ENCODE results near the gene SRSF1. TPM values are rescaled to one million over a fixed set of nuclear protein-coding genes. Genes with fewer than 3 reads are reported as not detected.

The SRSF1 gene
- total RNA-seq, 1 experiment from 2014 or later = 434 TPM

GRCh38 chr17:58046239-58047094, 39.4 kb upstream of the SRSF1 start:
- Histone ChIP-seq H3K27me3 (ENCODE audit: insufficient read depth, low read length) (no peaks in the 10 kb centered on the region), H3K36me3 (ENCODE audit: control insufficient read depth in 1 of 2, insufficient read depth in 2 of 2, low read length in 2 of 2) (no peaks in the 10 kb centered on the region), H3K27ac (ENCODE audit: low read depth, low read length) (no peak overlapping the region), H3K9me2 (ENCODE audit: insufficient read depth) (no peaks in the 10 kb centered on the region), H2AFZ (ENCODE audit: low read depth, low read length, poor library complexity, severe bottlenecking) (no peak overlapping the region), H3K9me3 (ENCODE audit: control insufficient read depth in 1 of 2, insufficient read depth in 1 of 2, low read depth in 1 of 2, low read length in 2 of 2) (no peaks in the 10 kb centered on the region), H4K20me1 (ENCODE audit: insufficient read depth) (no peaks in the 10 kb centered on the region), H3K4me1 (ENCODE audit: control insufficient read depth in 1 of 2, insufficient read depth in 2 of 2, low read length in 2 of 2) (no peaks in the 10 kb centered on the region), H3K4me3 (replicated peaks in 1 of 2; ENCODE audit: low read depth in 1 of 2, low read length in 2 of 2) (no peak overlapping the region), H3K4me2 (ENCODE audit: low read length) (no peak overlapping the region), H3K79me2 (ENCODE audit: insufficient read depth, low read length) (no peaks in the 10 kb centered on the region), H3K9ac (ENCODE audit: low read length) (no peak overlapping the region)
- no TSS peak for BruUV-seq (replicated peaks)
- ATAC-seq = no peak; the same call in 1 of the 2 replicates
- TF ChIP-seq EGR1 (IDR thresholded peaks at IDR 0.05; ENCODE audit: low read depth) (no peak), REST (IDR thresholded peaks at IDR 0.05; ENCODE audit: low read depth) (no peak), EZH2phosphoT487 (IDR thresholded peaks at IDR 0.05; ENCODE audit: borderline replicate concordance) (no peak), TCF7L2 (IDR thresholded peaks at IDR 0.05; ENCODE audit: borderline replicate concordance, extremely low read depth, insufficient read depth, insufficient read length) (no peak), MAX (IDR thresholded peaks at IDR 0.05) (no peak), FOSL1 (IDR thresholded peaks at IDR 0.05; ENCODE audit: low read depth) (no peak), POLR2A (IDR thresholded peaks at IDR 0.05; ENCODE audit: borderline replicate concordance, extremely low read depth, insufficient read depth, insufficient read length) (no peak), YY1 (IDR thresholded peaks at IDR 0.05; ENCODE audit: extremely low read depth, insufficient replicate concordance, low read depth, low read length) (no peak), ZFX (IDR thresholded peaks at IDR 0.05) (no peak), ZBTB33 (IDR thresholded peaks at IDR 0.05; ENCODE audit: extremely low read depth, insufficient replicate concordance, low read length) (no peak), SP1 (IDR thresholded peaks at IDR 0.05; ENCODE audit: low read depth) (no peak), CBX3 (IDR thresholded peaks at IDR 0.05; ENCODE audit: low read depth) (no peak), ELF1 (IDR thresholded peaks at IDR 0.05; ENCODE audit: borderline replicate concordance, low read depth) (no peak), CEBPB (IDR thresholded peaks at IDR 0.05; ENCODE audit: low read depth) (no peak), SRF (IDR thresholded peaks at IDR 0.05; ENCODE audit: low read depth) (no peak), ZNF274 (IDR thresholded peaks at IDR 0.05; ENCODE audit: low read depth, low read length) (no peak), JUND (IDR thresholded peaks at IDR 0.05) (no peak), CTCF (IDR thresholded peaks at IDR 0.05 in 2 of 3, conservative IDR thresholded peaks at IDR 0.05 in 1 of 3; ENCODE audit: borderline replicate concordance in 1 of 3, insufficient read depth in 1 of 3, low read depth in 2 of 3, low read length in 2 of 3) (no peak)
- intact Hi-C loops (cut with micrococcal nuclease) = no loop called here
- RAD21 ChIA-PET (ENCODE audit: low non-redundant PET in 1 of 2, low total read pairs in 2 of 2, uncharacterized antibody in 2 of 2, unreplicated experiment in 2 of 2) = no interaction called here
- DNase-seq (ENCODE audit: low read depth, low spot score) = no peak
- CTCF ChIA-PET = no interaction called here
- POLR2A ChIA-PET = no interaction called here
